Stomach (tissue), 9 donors: Measurements from ENCODE around the gene CPN2. TPM values are rescaled to one million over a fixed set of nuclear protein-coding genes. Genes with fewer than 3 reads are reported as not detected.
A peak's percentile ranks its signal among the peaks of the same experiment; 100 is the strongest.

Experiments
- DNase-seq, 2 donors: peaks; one replicate each; pipeline versions ENCODE4 v3.0.0 to v3.0.0-alpha.2; 2013 to 2019
- H3K27ac ChIP-seq, 5 donors: fragments of 200-600 bp in 4 of 5; sonication (generic) in 4 of 5; one replicate each; pipeline ENCODE4 v1.5.1; 2013 to 2019; ENCODE audit warnings: mild to moderate bottlenecking in 1 of 5, moderate library complexity in 1 of 5
- H3K27me3 ChIP-seq, 3 donors: fragments of 200-600 bp; sonication (generic); one replicate each; pipeline ENCODE4 v1.5.1; 2017 to 2019; ENCODE audit warnings: mixed run types in 1 of 3
- H3K36me3 ChIP-seq, 4 donors: fragments of 200-600 bp; sonication (generic); 1 replicate in 3 of 4; 2 replicates in 1 of 4; pipeline ENCODE4 v1.5.1; 2016 to 2019
- H3K4me1 ChIP-seq, 4 donors: fragments of 200-600 bp; sonication (generic); one replicate each; pipeline ENCODE4 v1.5.1; 2016 to 2019
- H3K4me3 ChIP-seq, 4 donors: fragments of 200-600 bp; sonication (generic) in 3 of 4; one replicate each; pipeline ENCODE4 v1.5.1; 2016 to 2019; ENCODE audit warnings: mild to moderate bottlenecking in 1 of 4
- H3K9me3 ChIP-seq, 4 donors: fragments of 200-600 bp; sonication (generic); one replicate each; pipeline ENCODE4 v1.5.1; 2016 to 2019
- CTCF ChIP-seq, 7 experiments: fragments of 450-650 bp in 4 of 7; fragments of 200-600 bp in 3 of 7; sonication (generic) in 3 of 7; IDR thresholded peaks; one replicate each; pipeline ENCODE4 v1.5.1; 2016 to 2019; ENCODE audit warnings: antibody characterized with exemption in 7 of 7, control low read depth in 2 of 7, mild to moderate bottlenecking in 1 of 7
- EP300 ChIP-seq: sonication (generic); formaldehyde crosslinking; IDR thresholded peaks from one replicate; pipeline ENCODE4 v1.6.1; 2017; ENCODE audit warnings: antibody characterized with exemption
- POLR2A ChIP-seq, 4 donors: fragments of 450-650 bp; IDR thresholded peaks; one replicate each; pipeline ENCODE4 v1.6.1; 2016; ENCODE audit warnings: antibody characterized with exemption in 4 of 4, control low read depth in 2 of 4, mild to moderate bottlenecking in 1 of 4, moderate library complexity in 1 of 4
- POLR2AphosphoS5 ChIP-seq, 3 donors: sonication (generic); formaldehyde crosslinking; IDR thresholded peaks; one replicate each; pipeline ENCODE4 v1.6.1; 2016; ENCODE audit warnings: antibody characterized with exemption in 3 of 3
- WGBS, 5 donors: extraction: QIAGEN DNeasy Blood & Tissue Kit in 3 of 5; methylation state at CpG; one replicate each; pipeline versions ENCODE4 v1.1.5 to v1.1.7; 2013 to 2018; 5-methylcytosine and 5-hydroxymethylcytosine counted together
- intact Hi-C: fragments of 100-400 bp; cut with DNase I; formaldehyde crosslinking; loops from one replicate; pipeline ENCODE4 v1.15.1; 2023; ENCODE audit warnings: low total_unique reads
- polyA plus RNA-seq, 3 donors: library from polyadenylated mRNA; stranded (reverse); fragments of 200-250 nt; gene quantifications; one replicate each; pipeline ENCODE4 v1.2.3, GENCODE V29; 2013
- total RNA-seq, 5 donors: library from RNA; depleted of rRNA; stranded (reverse); fragments of >200 nt; gene quantifications; one replicate each; pipeline versions ENCODE4 v1.1.0 to v1.2.3, GENCODE V29; 2014 to 2016
- donor health status: healthy with polysubstance abuse.
- donor health status: Bipolar disorder and iron deficiency.
- donor health status: healthy.

The CPN2 gene
- total and polyA plus RNA-seq, 8 donors, result not detected

GRCh38 chr3:194381460-194381875 is 30.3 kb upstream of the CPN2 start:
- TF ChIP-seq POLR2A (IDR thresholded peaks at IDR 0.05) (no peak), POLR2AphosphoS5 (IDR thresholded peaks at IDR 0.05) (no peak), EP300 (no peak), CTCF (IDR thresholded peaks at IDR 0.05) (no peak)
- no peak overlapping the region for H3K27ac ChIP-seq
- no peak overlapping the region for H3K4me3 ChIP-seq
- H3K27me3 ChIP-seq, result peaks cover 0 to 45% (median 0%) of the 10 kb centered on the region in 3 donors
- H3K36me3 ChIP-seq, result no peaks in the 10 kb centered on the region
- peaks cover 0 to 7% (median 0%) of the 10 kb centered on the region in 4 donors for H3K4me1 ChIP-seq
- intact Hi-C loops, result no loop called here
- WGBS, 5 donors, result 37 to 65% (median 54%) methylated on average over 10 to 17 of the region's 17 CpGs
- H3K9me3 ChIP-seq, result no peaks in the 10 kb centered on the region
- DNase-seq, result peak in 1 of 2 donors; percentile 22

- Histone ChIP-seq H3K9me3 (no peaks in the 10 kb centered on the region), H3K4me1 (peaks cover 0 to 7% (median 0%) of the 10 kb centered on the region in 4 donors), H3K36me3 (no peaks in the 10 kb centered on the region), H3K4me3 (no peak overlapping the region), H3K27ac (no peak overlapping the region), H3K27me3 (peaks cover 0 to 53% (median 0%) of the 10 kb centered on the region in 3 donors)
- intact Hi-C loops, result no loop called here
- 79 to 91% (median 85%) methylated on average over 7 of the region's 7 CpGs for whole genome bisulfite sequencing, 5 donors
- DNase-seq, result peak in 1 of 2 donors; percentile 16
- no peak for TF ChIP-seq POLR2A (IDR thresholded peaks at IDR 0.05)
These were observed 29.2 kb upstream of the CPN2 start for GRCh38 chr3:194380326-194380725.

- TF ChIP-seq EP300 (no peak), CTCF (IDR thresholded peaks at IDR 0.05) (no peak), POLR2A (IDR thresholded peaks at IDR 0.05) (no peak), POLR2AphosphoS5 (IDR thresholded peaks at IDR 0.05) (no peak)
- Histone ChIP-seq H3K4me1 (peaks cover 0 to 7% (median 0%) of the 10 kb centered on the region in 4 donors), H3K4me3 (no peak overlapping the region), H3K27ac (no peak overlapping the region), H3K36me3 (no peaks in the 10 kb centered on the region), H3K27me3 (peaks cover 0 to 53% (median 0%) of the 10 kb centered on the region in 3 donors), H3K9me3 (no peaks in the 10 kb centered on the region)
- DNase-seq, result peak in 1 of 2 donors; percentile 3
- intact Hi-C loops, result no loop called here
- 71 to 75% (median 74%) methylated on average over 9 of the region's 9 CpGs for WGBS, 5 donors
These were observed 28.5 kb upstream of the CPN2 start for GRCh38 chr3:194379651-194380050.

- no peak overlapping the region for H3K4me3 ChIP-seq
- intact Hi-C loops, result no loop called here
- no peak for DNase-seq
- H3K9me3 ChIP-seq, result no peaks in the 10 kb centered on the region
- peaks cover 0 to 53% (median 0%) of the 10 kb centered on the region in 3 donors for H3K27me3 ChIP-seq
- WGBS, 5 donors, result 83 to 93% (median 86%) methylated on average over 6 of the region's 6 CpGs
- H3K4me1 ChIP-seq, result peaks cover 0 to 7% (median 0%) of the 10 kb centered on the region in 4 donors
- H3K36me3 ChIP-seq, result no peaks in the 10 kb centered on the region
- TF ChIP-seq CTCF (IDR thresholded peaks at IDR 0.05) (no peak), EP300 (no peak), POLR2A (IDR thresholded peaks at IDR 0.05) (no peak), POLR2AphosphoS5 (IDR thresholded peaks at IDR 0.05) (no peak)
- H3K27ac ChIP-seq, result no peak overlapping the region
These were observed 28.1 kb upstream of the CPN2 start for GRCh38 chr3:194379231-194379630.

GRCh38 chr3:194377708-194378107 is 26.6 kb upstream of the CPN2 start:
- intact Hi-C loops, result no loop called here
- DNase-seq, result no peak
- Histone ChIP-seq H3K27ac (no peak overlapping the region), H3K27me3 (peaks cover 0 to 53% (median 0%) of the 10 kb centered on the region in 3 donors), H3K36me3 (no peaks in the 10 kb centered on the region), H3K4me1 (peaks cover 0 to 7% (median 0%) of the 10 kb centered on the region in 4 donors), H3K4me3 (no peak overlapping the region), H3K9me3 (no peaks in the 10 kb centered on the region)
- 88 to 97% (median 95%) methylated on average over 1 of the region's 1 CpG for WGBS, 5 donors
- no peak for TF ChIP-seq POLR2AphosphoS5 (IDR thresholded peaks at IDR 0.05)
